AG04450 (cell line): ENCODE results near the gene MGAT4B. TPM values are rescaled to one million over a fixed set of nuclear protein-coding genes. Genes with fewer than 3 reads are reported as not detected.

Experiments used
- CTCF ChIA-PET: fragments of 300-600, 350-600 bp; formaldehyde crosslinking; extraction: SDS; loops from one replicate; lab custom pipeline; 2022; ENCODE audit warnings: antibody characterized with exemption, inconsistent platforms; lab: Charles Lee
- POLR2A ChIA-PET: fragments of 350-600 bp; formaldehyde crosslinking; extraction: SDS; loops from one replicate; lab custom pipeline; 2021; ENCODE audit warnings: antibody characterized with exemption, inconsistent platforms; lab: Yijun Ruan, JAX
- DNase-seq: peaks from one replicate; pipeline ENCODE4 v3.0.0-alpha.2; 2011; ENCODE audit warnings: low read depth, low spot score
- H3K27ac ChIP-seq: one replicate; pipeline ENCODE4 v1.5.1; 2012; ENCODE audit warnings: low read depth, low read length, control low read depth
- H3K27me3 ChIP-seq: one replicate; pipeline ENCODE4 v1.6.0; 2012; ENCODE audit warnings: low read length; ENCODE audit not compliant: control insufficient read depth, insufficient read depth
- H3K4me3 ChIP-seq: 2 replicates; pipeline ENCODE4 v1.5.1; 2011; ENCODE audit warnings: mild to moderate bottlenecking, low read depth, low read length, control low read depth
- H3K9me3 ChIP-seq: 2 replicates; pipeline ENCODE4 v1.5.1; 2012; ENCODE audit warnings: low read length; ENCODE audit not compliant: control insufficient read depth, insufficient read depth
- polyA plus RNA-seq: library from polyadenylated mRNA; depleted of rRNA; stranded (reverse); fragments of >200 nt; gene quantifications from 2 replicates; pipeline ENCODE4 v1.2.3, GENCODE V29; 2011
- TF ChIP-seq, protein P1 (sequence below): IDR thresholded peaks from 2 replicates; pipeline ENCODE4 v1.5.1; 2011; ENCODE audit warnings: low read depth, low read length, control low read depth, inconsistent platforms

The MGAT4B gene
- polyA plus RNA-seq, 1 experiment = 102 TPM

GRCh38 chr5:179798771-179799643, 7.7 kb downstream of the MGAT4B start:
- TF ChIP-seq, protein P1, sequence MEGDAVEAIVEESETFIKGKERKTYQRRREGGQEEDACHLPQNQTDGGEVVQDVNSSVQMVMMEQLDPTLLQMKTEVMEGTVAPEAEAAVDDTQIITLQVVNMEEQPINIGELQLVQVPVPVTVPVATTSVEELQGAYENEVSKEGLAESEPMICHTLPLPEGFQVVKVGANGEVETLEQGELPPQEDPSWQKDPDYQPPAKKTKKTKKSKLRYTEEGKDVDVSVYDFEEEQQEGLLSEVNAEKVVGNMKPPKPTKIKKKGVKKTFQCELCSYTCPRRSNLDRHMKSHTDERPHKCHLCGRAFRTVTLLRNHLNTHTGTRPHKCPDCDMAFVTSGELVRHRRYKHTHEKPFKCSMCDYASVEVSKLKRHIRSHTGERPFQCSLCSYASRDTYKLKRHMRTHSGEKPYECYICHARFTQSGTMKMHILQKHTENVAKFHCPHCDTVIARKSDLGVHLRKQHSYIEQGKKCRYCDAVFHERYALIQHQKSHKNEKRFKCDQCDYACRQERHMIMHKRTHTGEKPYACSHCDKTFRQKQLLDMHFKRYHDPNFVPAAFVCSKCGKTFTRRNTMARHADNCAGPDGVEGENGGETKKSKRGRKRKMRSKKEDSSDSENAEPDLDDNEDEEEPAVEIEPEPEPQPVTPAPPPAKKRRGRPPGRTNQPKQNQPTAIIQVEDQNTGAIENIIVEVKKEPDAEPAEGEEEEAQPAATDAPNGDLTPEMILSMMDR = no peak
- no peak overlapping the region for H3K4me3 ChIP-seq
- ChIA-PET POLR2A (no interaction called here), CTCF (no interaction called here)
- no peak overlapping the region for H3K27ac ChIP-seq
- H3K27me3 ChIP-seq = no peaks in the 10 kb centered on the region
- no peak for DNase-seq
- no peaks in the 10 kb centered on the region; the same call in 1 of the 2 replicates for H3K9me3 ChIP-seq

DNA sequence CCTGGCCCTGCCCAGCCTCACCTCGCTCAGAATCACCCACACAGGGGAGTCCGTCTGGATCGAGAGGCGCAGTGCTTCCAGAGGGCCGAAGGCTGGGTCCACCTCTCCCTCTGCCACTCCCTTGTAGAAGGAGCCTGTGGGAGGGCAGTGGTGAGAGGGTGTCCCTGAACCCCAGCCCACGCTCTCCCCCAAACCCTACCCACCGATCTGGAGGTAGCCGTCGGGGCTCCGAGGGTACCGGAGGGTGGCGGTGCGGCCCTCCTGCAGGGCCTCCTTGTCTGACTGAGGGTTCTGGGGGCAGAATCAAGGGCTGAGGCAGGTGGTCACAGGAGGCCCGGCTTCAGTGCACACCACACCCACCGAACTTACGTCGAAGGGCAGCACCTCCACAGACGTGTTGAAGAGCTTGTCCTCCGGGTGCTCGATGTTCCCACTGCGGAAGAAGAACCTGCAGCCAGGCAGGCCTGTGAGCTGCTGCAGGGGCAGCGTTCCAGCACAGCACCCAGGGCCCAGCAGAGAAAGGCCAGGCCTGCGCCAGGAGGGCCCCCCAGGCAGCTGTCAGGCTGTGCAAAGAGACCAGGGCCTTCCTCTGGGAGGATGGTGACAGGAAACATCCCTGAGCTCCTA, 8.4 kb downstream of the MGAT4B start:
- no peak overlapping the region for H3K4me3 ChIP-seq
- H3K9me3 ChIP-seq = no peaks in the 10 kb centered on the region; the same call in 1 of the 2 replicates
- POLR2A ChIA-PET = no interaction called here
- H3K27ac ChIP-seq = no peak overlapping the region
- TF ChIP-seq, protein P1 = no peak
- CTCF ChIA-PET = no interaction called here
- no peak for DNase-seq
- H3K27me3 ChIP-seq = no peaks in the 10 kb centered on the region

GRCh38 chr5:179797741-179798140, 8.9 kb downstream of the MGAT4B start:
- ChIA-PET POLR2A (no interaction called here), CTCF (interaction anchor here (0.7 to 2.2 kb wide), 2 partner anchors 18 to 35 kb away, joined by 3 to 11 read pairs; no protein-coding TSS in a partner anchor)
- no peaks in the 10 kb centered on the region; the same call in 1 of the 2 replicates for H3K9me3 ChIP-seq
- DNase-seq = no peak
- no peaks in the 10 kb centered on the region for H3K27me3 ChIP-seq
- no peak overlapping the region for H3K4me3 ChIP-seq
- TF ChIP-seq, protein P1 = no peak
- H3K27ac ChIP-seq = no peak overlapping the region

- Histone ChIP-seq H3K27me3 (no peaks in the 10 kb centered on the region), H3K9me3 (no peaks in the 10 kb centered on the region; the same call in 1 of the 2 replicates), H3K4me3 (no peak overlapping the region; the same call in 1 of the 2 replicates), H3K27ac (peak overlapping the region; percentile 52)
- TF ChIP-seq, protein P1 = no peak
- ChIA-PET POLR2A (interaction anchor here (0.6 kb wide), 2 partner anchors 26 to 29 kb away, joined by 3 to 12 read pairs; no protein-coding TSS in a partner anchor), CTCF (interaction anchor here (0.7 to 2.2 kb wide), 4 partner anchors 17 to 176 kb away, joined by 3 to 11 read pairs (median 3); no protein-coding TSS in a partner anchor)
- DNase-seq = no peak
Observed at GRCh38 chr5:179796877-179797608, 9.6 kb downstream of the MGAT4B start.
